ENCODE results near the gene PDZD8.
"Not testable (repeated sequence)": the region's sequence is repeated elsewhere in the genome, so short reads cannot be mapped to it uniquely, and the experiment has no call there.

The PDZD8 gene

GRCh38 chr10:117350909-117351308 lies 24.3 kb downstream of the PDZD8 start:
- no peak for DNase-seq (ENCODE audit: low read depth in 3 of 3)

GRCh38 chr10:117348236-117348635 lies 27.0 kb downstream of the PDZD8 start:
- no peak for DNase-seq (ENCODE audit: low read depth in 3 of 3)

- no peak for DNase-seq (ENCODE audit: low read depth in 3 of 3)
Measured at GRCh38 chr10:117346574-117346973, 28.7 kb downstream of the PDZD8 start.

GRCh38 chr10:117345143-117345542 lies 30.1 kb downstream of the PDZD8 start:
- DNase-seq (ENCODE audit: low read depth in 3 of 3), result no peak

- DNase-seq (ENCODE audit: low read depth in 3 of 3), result no peak
Measured at GRCh38 chr10:117342641-117343040, 32.6 kb downstream of the PDZD8 start.

GRCh38 chr10:117341061-117341460 lies 34.2 kb downstream of the PDZD8 start:
- DNase-seq (ENCODE audit: low read depth in 3 of 3), result no peak

- no peak for DNase-seq (ENCODE audit: low read depth in 3 of 3)
Measured at GRCh38 chr10:117339979-117340378, 35.3 kb downstream of the PDZD8 start.

- DNase-seq (ENCODE audit: low read depth in 3 of 3), result no peak
Measured at GRCh38 chr10:117339578-117339977, 35.7 kb downstream of the PDZD8 start.

GRCh38 chr10:117334926-117335325 lies 40.3 kb downstream of the PDZD8 start:
- DNase-seq (ENCODE audit: low read depth in 3 of 3), result no peak

GRCh38 chr10:117334066-117334465 lies 41.2 kb downstream of the PDZD8 start:
- no peak for DNase-seq (ENCODE audit: low read depth in 3 of 3)

GRCh38 chr10:117327262-117327661 lies 48.0 kb downstream of the PDZD8 start:
- DNase-seq (ENCODE audit: low read depth in 3 of 3), result no peak

GRCh38 chr10:117324367-117324766 lies 50.9 kb downstream of the PDZD8 start:
- no peak for DNase-seq (ENCODE audit: low read depth in 3 of 3)

- DNase-seq (ENCODE audit: low read depth in 3 of 3), result no peak
Measured at GRCh38 chr10:117322260-117322659, 53.0 kb downstream of the PDZD8 start.

GRCh38 chr10:117320050-117320665 lies 55.1 kb downstream of the PDZD8 start:
- DNase-seq (ENCODE audit: low read depth in 3 of 3), result no peak

GRCh38 chr10:117318909-117319308 lies 56.3 kb downstream of the PDZD8 start:
- no peak for DNase-seq (ENCODE audit: low read depth in 3 of 3)

- DNase-seq (ENCODE audit: low read depth in 3 of 3), result no peak
Measured at GRCh38 chr10:117316701-117317100, 58.5 kb downstream of the PDZD8 start.

GRCh38 chr10:117313641-117314040 lies 61.6 kb downstream of the PDZD8 start:
- no peak for DNase-seq (ENCODE audit: low read depth in 3 of 3)

GRCh38 chr10:117312430-117312829 lies 62.8 kb downstream of the PDZD8 start:
- no peak for DNase-seq (ENCODE audit: low read depth in 3 of 3)

- no peak for DNase-seq (ENCODE audit: low read depth in 3 of 3)
Measured at GRCh38 chr10:117311261-117311660, 64.0 kb downstream of the PDZD8 start.

- DNase-seq (ENCODE audit: low read depth in 3 of 3), result no peak
Measured at GRCh38 chr10:117306674-117307073, 68.6 kb downstream of the PDZD8 start.

GRCh38 chr10:117303451-117303850 lies 71.8 kb downstream of the PDZD8 start:
- not testable (repeated sequence) for DNase-seq (ENCODE audit: low read depth in 3 of 3)

- DNase-seq (ENCODE audit: low read depth in 3 of 3), result no peak
Measured at GRCh38 chr10:117300671-117301070, 74.6 kb downstream of the PDZD8 start.

- no peak for DNase-seq (ENCODE audit: low read depth in 3 of 3)
Measured at GRCh38 chr10:117299435-117299834, 75.8 kb downstream of the PDZD8 start.

GRCh38 chr10:117298219-117298618 lies 77.0 kb downstream of the PDZD8 start:
- DNase-seq (ENCODE audit: low read depth in 3 of 3), result no peak

All from stimulated activated CD4-positive, alpha-beta T cell treated with anti-CD3 and anti-CD28 coated beads, TNF-alpha, amount 100 ng/mL, for 24 hours (primary cell).